GM18868 (cell line): ENCODE results near the gene ANKRD53.
"Not testable (repeated sequence)": the region's sequence is repeated elsewhere in the genome, so short reads cannot be mapped to it uniquely, and the experiment has no call there.

Experiments
- ATAC-seq: cut with Tn5 transposase; IDR thresholded peaks from one replicate; pipeline ENCODE4 v1.9.1; 2021; ENCODE audit warnings: mild to moderate bottlenecking, moderate library complexity; ENCODE audit not compliant: unreplicated experiment

Gene ANKRD53

GRCh38 chr2:70988151-70988550 lies 9.7 kb downstream of the ANKRD53 start:
- ATAC-seq: no peak

- ATAC-seq: no peak
Observed at GRCh38 chr2:70988726-70989648, 10.6 kb downstream of the ANKRD53 start.

- ATAC-seq: no peak
Observed at GRCh38 chr2:70990216-70990615, 11.8 kb downstream of the ANKRD53 start.

- no peak for ATAC-seq
Observed at GRCh38 chr2:70991142-70991541, 12.7 kb downstream of the ANKRD53 start.

- ATAC-seq: no peak
Observed at GRCh38 chr2:70991742-70992141, 13.3 kb downstream of the ANKRD53 start.

GRCh38 chr2:70992945-70993853 lies 14.8 kb downstream of the ANKRD53 start:
- ATAC-seq: no peak

- peak; percentile 18 for ATAC-seq
Observed at GRCh38 chr2:70994009-70994698, 15.7 kb downstream of the ANKRD53 start.

GRCh38 chr2:70994699-70995425 lies 16.4 kb downstream of the ANKRD53 start, which contains the start of gene TEX261:
TSS of gene TEX261 (minus strand) at chr2:70994873. CDS start at chr2:70994757, 116 bp downstream.
- ATAC-seq: peak; percentile 96

- ATAC-seq: peak; percentile 46
Observed at GRCh38 chr2:70995426-70995729, 16.9 kb downstream of the ANKRD53 start.

- not testable (repeated sequence) for ATAC-seq
Observed at GRCh38 chr2:70998885-70999284, 20.5 kb downstream of the ANKRD53 start.

GRCh38 chr2:70999362-70999761 lies 20.9 kb downstream of the ANKRD53 start:
- no peak for ATAC-seq

- ATAC-seq: not testable (repeated sequence)
Observed at GRCh38 chr2:70999931-71000330, 21.5 kb downstream of the ANKRD53 start.

GRCh38 chr2:71000780-71001591 lies 22.6 kb downstream of the ANKRD53 start:
- ATAC-seq: peak; percentile 98

GRCh38 chr2:71001592-71001927 lies 23.1 kb downstream of the ANKRD53 start:
- no peak for ATAC-seq

GRCh38 chr2:71001981-71002570 lies 23.6 kb downstream of the ANKRD53 start:
- ATAC-seq: no peak

GRCh38 chr2:71003396-71003795 lies 25.0 kb downstream of the ANKRD53 start:
- ATAC-seq: no peak

- no peak for ATAC-seq
Observed at GRCh38 chr2:71003966-71004755, 25.7 kb downstream of the ANKRD53 start.

- ATAC-seq: no peak
Observed at GRCh38 chr2:71004857-71005256, 26.4 kb downstream of the ANKRD53 start.
